Loucy (cell line): ENCODE results near the gene ANKK1.

Source experiments
- EZH2phosphoT487 ChIP-seq: fragments of 200-600 bp; IDR thresholded peaks from 2 replicates; pipeline ENCODE4 v1.6.1; 2018; ENCODE audit warnings: antibody characterized with exemption, mild to moderate bottlenecking, moderate library complexity, borderline replicate concordance
- TF ChIP-seq, protein P1 (sequence below): fragments of 200-600 bp; sonication (generic); conservative IDR thresholded peaks from 2 replicates; pipeline ENCODE4 v1.5.1; 2014; ENCODE audit warnings: mild to moderate bottlenecking, antibody characterized with exemption, low read length

DNA sequence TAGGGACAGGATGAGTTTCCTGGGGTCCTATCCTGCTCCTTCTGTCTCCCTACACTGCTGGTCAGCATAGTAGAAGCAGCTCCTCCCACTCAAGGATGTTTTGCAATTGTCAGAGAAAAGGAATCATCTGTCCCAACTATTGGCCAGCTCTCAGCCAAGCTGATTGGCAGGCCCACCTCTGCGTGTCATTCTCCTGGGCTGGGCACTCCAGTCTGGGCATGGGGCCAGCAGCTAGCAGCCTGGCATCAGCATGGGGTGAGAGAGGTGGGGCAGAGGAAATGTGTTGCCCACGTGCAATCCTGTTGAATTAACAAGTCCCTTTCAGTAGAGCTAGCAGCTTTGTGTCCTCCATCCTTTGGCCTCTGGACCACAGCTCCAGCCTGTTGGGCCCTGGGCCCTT is 14.1 kb downstream of the ANKK1 start:
- TF ChIP-seq, protein P1, sequence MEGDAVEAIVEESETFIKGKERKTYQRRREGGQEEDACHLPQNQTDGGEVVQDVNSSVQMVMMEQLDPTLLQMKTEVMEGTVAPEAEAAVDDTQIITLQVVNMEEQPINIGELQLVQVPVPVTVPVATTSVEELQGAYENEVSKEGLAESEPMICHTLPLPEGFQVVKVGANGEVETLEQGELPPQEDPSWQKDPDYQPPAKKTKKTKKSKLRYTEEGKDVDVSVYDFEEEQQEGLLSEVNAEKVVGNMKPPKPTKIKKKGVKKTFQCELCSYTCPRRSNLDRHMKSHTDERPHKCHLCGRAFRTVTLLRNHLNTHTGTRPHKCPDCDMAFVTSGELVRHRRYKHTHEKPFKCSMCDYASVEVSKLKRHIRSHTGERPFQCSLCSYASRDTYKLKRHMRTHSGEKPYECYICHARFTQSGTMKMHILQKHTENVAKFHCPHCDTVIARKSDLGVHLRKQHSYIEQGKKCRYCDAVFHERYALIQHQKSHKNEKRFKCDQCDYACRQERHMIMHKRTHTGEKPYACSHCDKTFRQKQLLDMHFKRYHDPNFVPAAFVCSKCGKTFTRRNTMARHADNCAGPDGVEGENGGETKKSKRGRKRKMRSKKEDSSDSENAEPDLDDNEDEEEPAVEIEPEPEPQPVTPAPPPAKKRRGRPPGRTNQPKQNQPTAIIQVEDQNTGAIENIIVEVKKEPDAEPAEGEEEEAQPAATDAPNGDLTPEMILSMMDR: no peak
- TF ChIP-seq EZH2phosphoT487: no peak
